A673 (cell line): ENCODE results near the gene USP48. TPM values are rescaled to one million over a fixed set of nuclear protein-coding genes. Genes with fewer than 3 reads are reported as not detected.
"Not testable (repeated sequence)": the region's sequence is repeated elsewhere in the genome, so short reads cannot be mapped to it uniquely, and the experiment has no call there.

Experiments
- BruUV-seq: library from RNA; stranded (reverse); fragments of 400-500 nt; replicated peaks from 2 replicates; lab custom pipeline; 2021; lab: Mats Ljungman, UMichigan
- CTCF ChIA-PET: fragments of 300-600 bp; sonication (Branson Sonifier 250); formaldehyde crosslinking; loops from one replicate; lab custom pipeline; 2022; ENCODE audit warnings: antibody characterized with exemption; lab: Charles Lee
- POLR2A ChIA-PET: fragments of 300-600 bp; sonication (Branson Sonifier 250); formaldehyde crosslinking; loops from one replicate; lab custom pipeline; 2022; ENCODE audit warnings: antibody characterized with exemption; ENCODE audit not compliant: low non-redundant PET; lab: Charles Lee
- DNase-seq: peaks from one replicate; pipeline ENCODE4 v3.0.0-alpha.2; 2015; ENCODE audit warnings: low spot score
- H3K27ac ChIP-seq: fragments of 200-600 bp; sonication (generic); 2 replicates; pipeline ENCODE4 v1.5.1; 2016; ENCODE audit warnings: mixed run types, low read depth, mild to moderate bottlenecking, mixed read lengths, antibody characterized with exemption, low read length; ENCODE audit not compliant: poor library complexity, severe bottlenecking
- H3K27me3 ChIP-seq: fragments of 200-600 bp; sonication (generic); replicated peaks from 2 replicates; pipeline ENCODE4 v1.6.1; 2017; ENCODE audit warnings: mixed run types, low read depth, mild to moderate bottlenecking, mixed read lengths, antibody characterized with exemption, low read length; ENCODE audit not compliant: insufficient read depth, poor library complexity
- H3K36me3 ChIP-seq: fragments of 200-600 bp; sonication (generic); 2 replicates; pipeline ENCODE4 v1.6.1; 2016; ENCODE audit warnings: mixed run types, mild to moderate bottlenecking, mixed read lengths, antibody characterized with exemption, low read length; ENCODE audit not compliant: insufficient read depth, poor library complexity, severe bottlenecking
- H3K4me1 ChIP-seq: fragments of 200-600 bp; sonication (generic); 2 replicates; pipeline ENCODE4 v1.6.1; 2017; ENCODE audit warnings: mixed run types, mild to moderate bottlenecking, mixed read lengths, antibody characterized with exemption, low read length; ENCODE audit not compliant: insufficient read depth, poor library complexity, severe bottlenecking
- H3K4me3 ChIP-seq: fragments of 200-600 bp; sonication (generic); 2 replicates; pipeline ENCODE4 v1.5.1; 2016; ENCODE audit warnings: low read depth, mixed run types, mild to moderate bottlenecking, mixed read lengths, low read length; ENCODE audit not compliant: poor library complexity, severe bottlenecking
- H3K9me3 ChIP-seq: fragments of 200-600 bp; sonication (generic); 2 replicates; pipeline ENCODE4 v1.6.1; 2016; ENCODE audit warnings: mixed run types, low read depth, mild to moderate bottlenecking, mixed read lengths, antibody characterized with exemption, low read length; ENCODE audit not compliant: poor library complexity, severe bottlenecking
- CTCF ChIP-seq: fragments of 300-800, 200-600 bp; sonication (generic); conservative IDR thresholded peaks from 2 replicates; pipeline ENCODE4 v1.5.1; 2017; ENCODE audit warnings: low read depth, mild to moderate bottlenecking, antibody characterized with exemption, low read length, moderate library complexity, mixed read lengths
- EZH2 ChIP-seq: fragments of 200-600 bp; sonication (generic); IDR thresholded peaks from 2 replicates; pipeline ENCODE4 v1.6.1; 2017; ENCODE audit warnings: borderline replicate concordance, low read depth, mild to moderate bottlenecking, mixed read lengths, antibody characterized with exemption, low read length; ENCODE audit not compliant: poor library complexity, severe bottlenecking
- intact Hi-C: fragments of 100-400 bp; cut with micrococcal nuclease; formaldehyde crosslinking; loops from one replicate; pipeline ENCODE4 v1.10.0; 2022; ENCODE audit not compliant: unreplicated experiment
- total RNA-seq: library from RNA; stranded (reverse); gene quantifications from 2 replicates; pipeline ENCODE4 v1.2.3, GENCODE V29; 2021

The USP48 gene
- total RNA-seq, 1 experiment from 2014 or later, result 74.1 TPM

- POLR2A ChIA-PET, result no interaction called here
- DNase-seq, result peak; percentile 71
- no TSS peak for BruUV-seq
- CTCF ChIA-PET, result interaction anchor here (0.6 kb wide), 1 partner anchor 16 kb away, joined by 6 read pairs; no protein-coding TSS in a partner anchor
- intact Hi-C loops, result no loop called here
- H3K27ac ChIP-seq, result peak overlapping the region; percentile 28
- H3K36me3 ChIP-seq, result peaks cover 5% of the 10 kb centered on the region
- TF ChIP-seq EZH2, result no peak
- no peak for TF ChIP-seq CTCF
- H3K4me3 ChIP-seq, result no peak overlapping the region
- H3K4me1 ChIP-seq, result peaks cover 25% of the 10 kb centered on the region
- H3K27me3 ChIP-seq, result no peaks in the 10 kb centered on the region
- no peaks in the 10 kb centered on the region for H3K9me3 ChIP-seq
Observed at GRCh38 chr1:21631944-21632887, 150.7 kb downstream of the USP48 start.

GRCh38 chr1:21631590-21631943 lies 151.4 kb downstream of the USP48 start:
- H3K27me3 ChIP-seq, DNase-seq, intact Hi-C loops, H3K36me3 ChIP-seq, BruUV-seq, POLR2A ChIA-PET, H3K4me3 ChIP-seq, H3K9me3 ChIP-seq, H3K27ac ChIP-seq: not testable (repeated sequence)
- H3K4me1 ChIP-seq, result peaks cover 25% of the 10 kb centered on the region
- CTCF ChIA-PET, result interaction anchor here (0.6 kb wide), 1 partner anchor 15 kb away, joined by 6 read pairs; no protein-coding TSS in a partner anchor

- BruUV-seq, result no TSS peak
- no peaks in the 10 kb centered on the region for H3K9me3 ChIP-seq
- H3K27me3 ChIP-seq, result no peaks in the 10 kb centered on the region
- CTCF ChIA-PET, result no interaction called here
- H3K4me3 ChIP-seq, result no peak overlapping the region
- peak overlapping the region; percentile 45 for H3K27ac ChIP-seq
- no peak for TF ChIP-seq EZH2
- no peak for TF ChIP-seq CTCF
- no peak for DNase-seq
- H3K4me1 ChIP-seq, result peaks cover 25% of the 10 kb centered on the region
- POLR2A ChIA-PET, result no interaction called here
- intact Hi-C loops, result no loop called here
- H3K36me3 ChIP-seq, result peaks cover 2% of the 10 kb centered on the region
Observed at GRCh38 chr1:21630571-21631343, 152.2 kb downstream of the USP48 start.
